ENCODE results near the gene ST6GAL1. TPM values are rescaled to one million over a fixed set of nuclear protein-coding genes. Genes with fewer than 3 reads are reported as not detected.

ST6GAL1 gene
- total RNA-seq, 1 donor from 2014 or later, result 5.5 TPM

DNA sequence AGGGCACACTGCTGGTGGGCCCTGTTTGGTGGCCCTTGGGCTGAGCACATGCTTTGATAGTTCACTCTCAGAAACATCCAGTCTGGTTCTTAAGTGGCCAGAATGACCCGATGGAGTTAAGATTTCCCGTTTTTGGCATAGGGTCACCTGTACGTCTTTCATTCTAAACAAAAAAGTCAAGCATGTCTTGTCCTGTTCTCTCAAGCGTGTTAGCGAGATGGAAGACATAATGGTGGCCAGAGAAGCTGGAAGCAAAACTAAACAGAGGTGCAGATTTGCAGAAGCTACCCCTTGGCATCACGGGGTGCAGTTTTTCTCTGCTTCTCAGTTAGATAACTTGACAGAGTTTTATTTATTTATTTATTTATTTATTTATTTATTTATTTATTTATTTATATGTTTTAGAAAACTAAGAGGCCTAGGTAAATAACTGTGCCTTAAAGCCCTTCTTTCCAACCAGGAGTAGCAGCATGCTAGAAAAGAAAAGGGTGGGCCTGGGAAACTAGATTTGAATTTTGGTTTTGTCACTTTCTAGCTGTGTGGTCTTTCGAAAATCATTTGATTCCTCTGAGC lies 63.0 kb downstream of the ST6GAL1 start:
- FAIRE-seq, result no peak

GRCh38 chr3:186994000-186994955 lies 64.0 kb downstream of the ST6GAL1 start:
- H3K36me3 ChIP-seq (ENCODE audit: control insufficient read depth, insufficient read depth, low read length), result no peaks in the 10 kb centered on the region
- no peaks in the 10 kb centered on the region for H3K27me3 ChIP-seq (ENCODE audit: control insufficient read depth, insufficient read depth, low read length)
- no peak overlapping the region for H3K4me3 ChIP-seq (ENCODE audit: low read depth, low read length)
- FAIRE-seq (no peak), DNase-seq (ENCODE audit: low read depth) (no peak)
- no peak for TF ChIP-seq CTCF (IDR thresholded peaks at IDR 0.05; ENCODE audit: insufficient read depth, low read length, severe bottlenecking)

More for the DNA sequence above, 63.0 kb downstream of the ST6GAL1 start:
- DNase-seq (ENCODE audit: low read depth), result no peak
- no peak overlapping the region for H3K4me3 ChIP-seq (ENCODE audit: low read depth, low read length)
- H3K36me3 ChIP-seq (ENCODE audit: control insufficient read depth, insufficient read depth, low read length), result no peaks in the 10 kb centered on the region
- no peaks in the 10 kb centered on the region for H3K27me3 ChIP-seq (ENCODE audit: control insufficient read depth, insufficient read depth, low read length)
- no peak for TF ChIP-seq CTCF (IDR thresholded peaks at IDR 0.05; ENCODE audit: insufficient read depth, low read length, severe bottlenecking)

GRCh38 chr3:186996356-186996755 lies 66.0 kb downstream of the ST6GAL1 start:
- Histone ChIP-seq H3K27me3 (ENCODE audit: control insufficient read depth, insufficient read depth, low read length) (no peaks in the 10 kb centered on the region), H3K36me3 (ENCODE audit: control insufficient read depth, insufficient read depth, low read length) (no peaks in the 10 kb centered on the region), H3K4me3 (ENCODE audit: low read depth, low read length) (no peak overlapping the region)
- FAIRE-seq (no peak), DNase-seq (ENCODE audit: low read depth) (no peak)
- TF ChIP-seq CTCF (IDR thresholded peaks at IDR 0.05; ENCODE audit: insufficient read depth, low read length, severe bottlenecking), result no peak

- H3K36me3 ChIP-seq (ENCODE audit: control insufficient read depth, insufficient read depth, low read length), result no peaks in the 10 kb centered on the region
- no peaks in the 10 kb centered on the region for H3K27me3 ChIP-seq (ENCODE audit: control insufficient read depth, insufficient read depth, low read length)
- no peak overlapping the region for H3K4me3 ChIP-seq (ENCODE audit: low read depth, low read length)
- FAIRE-seq (no peak), DNase-seq (ENCODE audit: low read depth) (no peak)
- TF ChIP-seq CTCF (IDR thresholded peaks at IDR 0.05; ENCODE audit: insufficient read depth, low read length, severe bottlenecking), result no peak
Measured at GRCh38 chr3:186997061-186997460, 66.7 kb downstream of the ST6GAL1 start.

DNA sequence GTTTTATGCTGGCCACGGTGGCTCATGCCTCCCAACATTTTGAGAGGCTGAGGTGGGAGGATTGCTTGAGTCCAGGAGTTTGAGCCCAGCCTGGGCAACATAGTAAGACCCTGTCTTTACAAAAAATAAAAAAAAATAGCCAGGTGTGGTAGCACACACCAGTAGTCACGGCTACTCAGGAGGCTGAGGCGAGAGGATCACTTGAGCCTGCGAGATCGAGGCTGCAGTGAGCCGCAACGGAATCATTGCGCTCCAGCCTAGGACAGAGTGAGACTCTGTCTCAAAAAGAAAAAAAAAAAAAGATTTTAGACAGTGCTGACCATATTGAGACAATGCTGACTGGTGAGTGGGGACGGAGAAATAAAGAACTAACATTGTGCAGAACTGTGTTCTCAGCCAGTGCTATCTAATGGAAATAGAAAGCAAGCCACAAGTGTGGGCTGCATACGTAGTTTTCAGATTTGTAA lies 67.2 kb downstream of the ST6GAL1 start:
- no peak overlapping the region for H3K4me3 ChIP-seq (ENCODE audit: low read depth, low read length)
- TF ChIP-seq CTCF (IDR thresholded peaks at IDR 0.05; ENCODE audit: insufficient read depth, low read length, severe bottlenecking), result no peak
- DNase-seq (ENCODE audit: low read depth) (no peak), FAIRE-seq (no peak)
- H3K36me3 ChIP-seq (ENCODE audit: control insufficient read depth, insufficient read depth, low read length), result no peaks in the 10 kb centered on the region
- H3K27me3 ChIP-seq (ENCODE audit: control insufficient read depth, insufficient read depth, low read length), result no peaks in the 10 kb centered on the region

Measured in bronchial epithelial cell (primary cell).